SU-DHL-6 (cell line): ENCODE data around the gene SAPCD2.

Source experiments
- EZH2phosphoT487 ChIP-seq: fragments of 200-600 bp; sonication (generic), shearing (Covaris generic); conservative IDR thresholded peaks from 2 replicates; pipeline ENCODE4 v1.6.1; 2018; ENCODE audit warnings: mild to moderate bottlenecking, antibody characterized with exemption, low read length, moderate library complexity, mixed read lengths
- TF ChIP-seq, protein P1 (sequence below): fragments of 200-600 bp; sonication (generic); IDR thresholded peaks from one replicate; pipeline ENCODE4 v1.5.1; 2017; ENCODE audit warnings: antibody characterized with exemption, mild to moderate bottlenecking, low read length, moderate library complexity; ENCODE audit not compliant: insufficient read depth, poor library complexity, severe bottlenecking

DNA sequence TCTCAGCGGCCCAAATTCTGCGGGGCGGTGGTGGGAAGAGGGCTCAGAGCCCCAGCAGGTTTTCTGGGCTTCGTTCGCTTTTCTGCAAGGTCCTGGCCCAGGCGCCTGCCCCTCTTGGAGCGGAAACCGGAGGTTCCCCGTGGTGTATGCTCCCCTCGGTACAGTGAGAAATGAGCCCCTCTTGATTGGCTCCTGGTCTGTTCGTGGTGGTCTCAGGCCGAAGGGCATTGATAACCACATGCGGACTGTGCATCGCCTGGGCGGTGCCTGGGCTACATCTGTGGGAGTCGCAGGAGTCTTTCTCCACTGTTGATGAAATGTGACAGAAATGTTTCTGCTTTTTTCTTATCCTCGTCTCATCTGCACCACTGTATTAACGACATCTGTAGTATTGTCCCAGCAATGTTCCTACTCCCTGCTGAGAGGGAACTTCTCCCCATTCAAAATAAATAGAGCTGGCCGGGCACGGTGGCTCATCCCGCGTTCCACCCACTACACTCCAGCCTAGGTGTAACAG is 17.1 kb upstream of the SAPCD2 start:
- TF ChIP-seq, protein P1, sequence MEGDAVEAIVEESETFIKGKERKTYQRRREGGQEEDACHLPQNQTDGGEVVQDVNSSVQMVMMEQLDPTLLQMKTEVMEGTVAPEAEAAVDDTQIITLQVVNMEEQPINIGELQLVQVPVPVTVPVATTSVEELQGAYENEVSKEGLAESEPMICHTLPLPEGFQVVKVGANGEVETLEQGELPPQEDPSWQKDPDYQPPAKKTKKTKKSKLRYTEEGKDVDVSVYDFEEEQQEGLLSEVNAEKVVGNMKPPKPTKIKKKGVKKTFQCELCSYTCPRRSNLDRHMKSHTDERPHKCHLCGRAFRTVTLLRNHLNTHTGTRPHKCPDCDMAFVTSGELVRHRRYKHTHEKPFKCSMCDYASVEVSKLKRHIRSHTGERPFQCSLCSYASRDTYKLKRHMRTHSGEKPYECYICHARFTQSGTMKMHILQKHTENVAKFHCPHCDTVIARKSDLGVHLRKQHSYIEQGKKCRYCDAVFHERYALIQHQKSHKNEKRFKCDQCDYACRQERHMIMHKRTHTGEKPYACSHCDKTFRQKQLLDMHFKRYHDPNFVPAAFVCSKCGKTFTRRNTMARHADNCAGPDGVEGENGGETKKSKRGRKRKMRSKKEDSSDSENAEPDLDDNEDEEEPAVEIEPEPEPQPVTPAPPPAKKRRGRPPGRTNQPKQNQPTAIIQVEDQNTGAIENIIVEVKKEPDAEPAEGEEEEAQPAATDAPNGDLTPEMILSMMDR: no peak
- no peak for TF ChIP-seq EZH2phosphoT487
